IPS DF 4.7 (cell line): Measurements from ENCODE around the gene POR.
"Not testable (repeated sequence)": the region's sequence is repeated elsewhere in the genome, so short reads cannot be mapped to it uniquely, and the experiment has no call there.

Experiments
- DNase-seq: peaks from one replicate; pipeline ENCODE4 v3.0.0-alpha.2; 2013; ENCODE audit warnings: low spot score; ENCODE audit errors: extremely low read depth

POR gene

GRCh38 chr7:75914655-75915415 lies at the start of gene POR:
Gene POR, plus strand, starts transcription at chr7:75915155. Its CDS starts 38,847 bp downstream, at chr7:75954002.
- DNase-seq = no peak

DNA sequence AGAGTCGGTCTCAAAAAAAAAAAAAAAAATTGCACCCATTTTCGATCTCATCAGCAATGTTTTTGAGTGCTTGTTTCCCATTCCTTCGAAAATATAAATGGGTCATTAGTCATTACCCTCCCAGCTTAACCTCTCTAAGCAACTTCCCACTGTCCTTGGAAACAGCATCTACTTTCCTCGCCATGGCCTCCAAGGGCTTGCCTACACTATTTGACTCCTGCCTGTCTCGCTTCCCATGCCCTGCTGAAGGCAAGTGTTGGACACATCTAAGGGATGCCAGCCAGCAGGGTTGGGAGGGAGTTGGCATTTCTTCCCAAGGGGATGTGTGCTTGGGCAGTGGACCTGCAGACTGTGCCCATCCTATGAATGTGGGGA lies 48.9 kb upstream of the POR start:
- no peak for DNase-seq

DNA sequence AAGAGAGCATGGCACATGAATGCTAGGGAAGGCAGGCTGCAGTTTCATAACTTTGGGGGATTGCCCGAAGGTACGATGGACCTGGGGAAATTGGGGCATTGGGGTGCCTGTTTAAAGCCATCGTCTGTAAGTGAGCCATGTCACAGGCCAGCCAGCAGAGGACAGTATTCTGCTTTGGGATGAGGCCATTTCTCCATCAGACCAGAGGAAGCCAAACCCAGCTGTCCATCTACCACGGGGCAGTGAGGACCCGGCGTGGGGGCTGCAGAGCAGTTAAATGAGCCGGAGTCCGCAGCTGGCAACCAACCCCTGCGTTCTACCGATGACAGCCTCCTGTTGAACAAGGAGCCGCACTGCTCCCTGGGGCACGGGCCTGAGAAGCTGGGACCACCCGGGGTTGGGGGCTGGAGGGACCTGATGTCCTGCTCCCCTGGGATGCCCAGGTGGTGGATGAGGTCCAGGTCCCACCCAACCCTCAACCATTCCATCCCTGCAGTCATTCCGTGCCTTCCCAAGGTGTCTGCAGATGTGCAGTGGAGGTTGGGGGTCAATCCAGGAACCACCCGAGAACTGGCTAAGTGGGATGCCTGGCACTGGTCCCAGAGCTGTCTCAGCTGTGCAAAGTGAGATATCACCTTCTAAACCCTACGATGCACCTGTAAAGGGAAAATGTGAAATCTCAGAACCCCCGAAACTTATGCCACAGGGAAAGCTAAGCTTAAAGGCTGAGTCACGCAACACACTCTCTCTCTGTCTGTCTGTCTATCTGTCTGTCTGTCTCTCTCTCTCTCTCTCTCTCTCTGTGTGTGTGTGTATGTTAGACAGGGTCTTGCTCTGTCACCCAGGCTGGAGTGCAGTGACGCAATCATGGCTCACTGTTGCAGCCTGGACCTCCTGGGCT lies 48.2 kb upstream of the POR start:
- DNase-seq = peak; percentile 64

GRCh38 chr7:75867390-75867717 lies 47.6 kb upstream of the POR start:
- no peak for DNase-seq

DNA sequence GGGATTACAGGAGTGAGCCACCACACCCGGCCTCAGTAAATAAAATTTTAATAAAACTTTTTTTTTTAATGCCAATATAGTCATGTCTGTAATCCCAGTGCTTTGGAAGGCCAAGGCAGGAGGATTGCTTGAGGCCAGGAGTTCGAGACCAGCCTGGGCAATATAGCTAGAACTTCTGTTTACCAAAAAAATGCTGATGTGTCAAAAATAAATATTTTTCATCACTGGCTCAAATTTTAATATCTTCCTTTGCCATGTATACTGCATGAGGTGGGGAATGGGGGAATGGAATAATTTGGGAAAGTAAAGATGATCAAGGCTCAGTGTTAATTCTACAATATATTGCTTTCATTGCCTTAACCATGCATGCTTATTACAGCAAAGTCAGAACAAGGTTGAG lies 46.8 kb upstream of the POR start:
- no peak for DNase-seq

- no peak for DNase-seq
Measured at GRCh38 chr7:75869776-75870379, 45.1 kb upstream of the POR start.

DNA sequence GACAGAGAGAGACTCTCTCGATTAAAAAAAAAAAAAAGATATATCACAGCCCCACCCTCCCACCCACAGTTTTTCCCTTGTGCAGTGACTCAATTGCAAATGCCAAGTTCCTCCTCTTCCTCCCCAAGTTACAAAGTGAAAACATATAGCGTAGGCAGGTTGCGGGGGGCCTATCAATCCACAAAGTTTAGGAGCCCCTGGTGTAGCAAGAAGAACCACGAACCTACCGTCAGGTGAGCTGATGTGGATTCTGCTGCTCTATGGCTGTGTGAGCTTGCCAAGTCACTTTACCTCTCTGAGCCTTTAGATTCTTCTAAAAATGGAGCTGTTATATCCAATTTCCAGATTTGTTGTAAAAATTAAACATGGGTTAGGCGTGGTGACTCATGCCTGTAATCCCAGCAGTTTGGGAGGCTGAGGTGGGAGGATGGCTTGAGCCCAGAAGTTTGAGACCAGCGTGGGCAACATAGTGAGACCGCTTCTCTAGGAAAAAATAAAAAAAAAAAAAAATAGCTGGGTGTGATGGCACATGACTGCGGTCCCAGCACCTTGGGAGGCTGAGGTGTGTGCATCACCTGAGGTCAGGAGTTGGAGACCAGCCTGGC lies 44.3 kb upstream of the POR start:
- DNase-seq = no peak

DNA sequence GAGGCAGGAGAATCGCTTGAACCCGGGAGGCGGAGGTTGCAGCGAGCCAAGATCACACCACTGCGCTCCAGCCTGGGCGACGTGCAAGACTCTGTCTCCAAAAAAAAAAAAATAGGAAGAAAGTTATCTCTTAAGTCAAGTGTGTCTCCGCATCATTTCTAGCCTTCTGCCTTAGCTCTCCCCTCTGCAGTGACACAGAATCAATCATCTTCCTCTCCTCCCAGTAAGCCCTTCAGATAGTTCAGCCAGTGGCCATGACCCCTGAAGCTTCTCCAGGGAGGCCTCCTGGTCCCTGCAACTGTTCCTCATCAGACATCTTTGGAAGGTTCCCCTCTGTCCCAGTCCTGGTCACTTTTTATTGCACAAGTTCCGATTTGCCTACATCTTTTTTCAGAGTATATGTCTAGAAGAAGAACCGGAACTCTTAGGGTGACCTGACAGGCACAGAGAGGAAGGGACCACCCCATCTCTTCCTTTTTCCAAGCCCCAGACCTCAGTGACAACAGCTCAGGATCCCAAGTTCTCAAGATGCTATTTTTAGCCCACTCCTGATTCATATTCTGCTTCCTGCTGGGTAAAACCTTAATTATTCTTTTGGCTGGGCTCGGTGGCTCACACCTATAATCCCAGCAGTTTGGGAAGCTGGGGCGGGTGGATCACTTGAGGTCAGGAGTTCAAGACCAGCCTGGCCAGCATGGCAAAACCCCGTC lies 42.7 kb upstream of the POR start:
- no peak for DNase-seq

DNA sequence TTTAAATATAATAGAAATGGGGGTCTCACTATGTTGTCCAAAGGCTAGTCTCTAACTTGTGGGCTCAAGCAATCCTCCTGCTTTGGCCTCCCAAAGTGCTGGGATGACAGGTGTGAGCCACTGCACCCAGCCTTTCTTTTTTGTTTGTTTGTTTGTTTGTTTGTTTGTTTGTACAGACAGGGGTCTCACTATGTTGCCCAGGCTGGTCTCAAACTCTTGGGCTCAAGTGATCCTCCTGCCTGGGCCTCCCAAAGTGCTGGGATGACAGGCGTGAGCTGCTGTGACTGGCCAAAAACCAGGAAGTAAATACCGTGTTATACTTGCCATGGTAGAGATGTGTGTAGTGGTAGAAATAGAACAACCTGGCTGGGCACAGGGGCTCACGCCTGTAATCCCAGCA lies 40.8 kb upstream of the POR start:
- DNase-seq = not testable (repeated sequence)

DNA sequence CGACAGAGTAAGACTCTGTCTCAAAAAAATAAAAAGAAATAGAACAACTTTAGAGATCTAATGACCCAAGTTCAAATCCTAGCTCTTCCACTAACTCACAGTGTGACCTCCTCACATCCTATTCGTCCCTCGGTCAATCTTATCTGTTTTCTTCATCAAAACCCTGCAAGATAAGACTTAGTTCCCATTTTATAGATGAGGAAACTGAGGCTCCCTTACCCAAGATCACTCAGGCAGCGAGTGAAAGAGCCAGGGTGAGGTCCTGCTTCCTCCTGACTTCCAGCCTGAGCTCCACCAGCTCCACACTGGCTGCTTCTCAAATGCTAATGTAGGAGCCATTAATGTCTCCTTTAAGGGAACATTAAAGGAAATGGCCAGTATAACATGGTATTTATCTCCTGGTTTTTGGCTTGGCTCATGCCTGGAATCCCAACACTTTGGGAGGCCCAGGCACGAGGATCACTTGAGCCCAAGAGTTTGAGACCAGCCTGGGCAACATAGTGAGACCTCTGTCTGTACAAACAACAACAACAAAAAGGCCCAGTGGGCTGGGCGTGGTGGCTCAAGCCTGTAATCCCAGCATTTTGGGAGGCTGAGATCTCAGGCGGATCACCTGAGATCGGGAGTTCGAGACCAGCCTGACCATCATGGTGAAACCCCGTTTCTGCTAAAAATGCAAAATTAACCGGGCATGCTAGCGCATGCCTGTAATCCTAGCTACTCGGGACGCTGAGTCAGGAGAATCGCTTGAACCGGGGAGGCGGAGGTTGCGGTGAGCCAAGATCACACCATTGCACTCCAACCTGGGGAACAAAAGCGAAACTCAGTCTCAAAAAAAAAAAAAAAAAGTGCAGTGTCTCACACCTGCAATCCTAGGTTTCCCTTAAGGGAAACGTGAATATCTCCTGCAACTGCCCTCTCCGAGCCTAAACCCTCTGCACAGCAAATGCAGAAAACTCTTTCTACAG lies 39.6 kb upstream of the POR start:
- no peak for DNase-seq

DNA sequence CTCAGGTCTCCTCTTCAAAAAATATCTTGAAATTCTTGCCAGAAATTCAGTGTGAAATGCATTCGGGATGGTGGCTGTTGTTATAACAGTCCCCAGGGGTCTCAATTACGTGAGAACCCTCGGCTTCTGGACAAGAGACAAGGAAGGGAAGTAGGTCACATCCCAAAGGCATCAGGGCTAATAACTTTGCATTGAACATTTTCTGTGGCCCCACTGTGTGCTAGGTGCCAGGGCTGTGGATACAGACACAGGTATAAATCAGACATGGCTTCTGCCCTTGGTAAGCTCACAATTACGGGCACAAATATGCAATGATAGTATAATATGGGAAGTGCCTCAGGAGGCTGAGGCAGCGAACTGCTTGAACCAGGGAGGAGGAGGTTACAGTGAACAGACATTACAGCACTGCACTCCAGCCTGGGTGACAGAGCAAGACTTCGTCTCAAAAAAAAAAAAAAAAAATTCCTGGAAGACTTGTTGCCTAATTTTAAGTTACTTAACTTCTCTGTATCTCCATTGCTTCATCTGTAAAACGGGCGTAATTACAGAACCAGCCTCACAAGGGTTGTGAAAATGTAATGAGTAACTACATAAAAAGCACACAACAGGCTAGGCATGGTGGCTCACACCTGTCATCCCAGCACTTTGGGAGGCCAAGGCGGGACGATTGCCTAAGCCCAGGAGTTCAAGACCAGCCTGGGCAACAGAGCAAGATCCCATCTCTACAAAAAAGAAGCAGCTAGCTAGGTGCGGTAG lies 38.7 kb upstream of the POR start:
- no peak for DNase-seq

- no peak for DNase-seq
Measured at GRCh38 chr7:75878312-75878768, 36.6 kb upstream of the POR start.

- DNase-seq = peak; percentile 41
Measured at GRCh38 chr7:75878769-75879611, 36.0 kb upstream of the POR start, which contains the start of gene RHBDD2. Gene RHBDD2, plus strand, starts transcription at chr7:75879034. Its CDS starts 49 bp downstream, at chr7:75879083.

GRCh38 chr7:75879771-75880184 lies 35.2 kb upstream of the POR start:
- DNase-seq = no peak

- DNase-seq = no peak
Measured at GRCh38 chr7:75880242-75880641, 34.7 kb upstream of the POR start.

DNA sequence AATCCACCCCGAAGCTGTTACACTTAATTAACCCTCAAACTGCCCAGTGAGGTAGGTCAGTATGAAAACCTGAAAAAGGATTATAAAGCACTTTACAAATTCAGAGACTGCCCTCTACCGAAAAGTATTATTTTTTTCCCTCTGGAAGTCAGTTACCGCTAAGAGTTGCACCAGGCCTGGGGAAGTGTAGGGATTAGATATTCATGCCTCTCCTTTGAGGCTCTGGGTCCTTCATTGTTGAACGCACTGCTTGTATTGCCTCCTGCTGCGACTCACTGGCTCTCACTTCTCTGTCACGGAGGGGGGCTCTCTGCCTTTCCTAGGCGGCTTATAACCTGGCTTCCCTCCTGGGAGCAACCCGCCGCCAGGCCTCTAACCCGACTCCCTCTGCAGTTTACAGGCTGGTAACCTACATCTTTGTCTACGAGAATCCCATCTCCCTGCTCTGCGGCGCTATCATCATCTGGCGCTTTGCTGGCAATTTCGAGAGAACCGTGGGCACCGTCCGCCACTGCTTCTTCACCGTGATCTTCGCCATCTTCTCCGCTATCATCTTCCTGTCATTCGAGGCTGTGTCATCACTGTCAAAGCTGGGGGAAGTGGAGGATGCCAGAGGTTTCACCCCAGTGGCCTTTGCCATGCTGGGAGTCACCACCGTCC lies 33.4 kb upstream of the POR start:
- no peak for DNase-seq

GRCh38 chr7:75883265-75883824 lies 31.6 kb upstream of the POR start:
- DNase-seq = not testable (repeated sequence)
